ENCODE results near the gene KLK4.
"Not testable (repeated sequence)": the region's sequence is repeated elsewhere in the genome, so short reads cannot be mapped to it uniquely, and the experiment has no call there.

KLK4 gene

GRCh38 chr19:50912727-50913716 is 1.8 kb upstream of the KLK4 start:
- DNase-seq = no peak

GRCh38 chr19:50912102-50912599 is 956 bp upstream of the KLK4 start:
- no peak for DNase-seq

DNA sequence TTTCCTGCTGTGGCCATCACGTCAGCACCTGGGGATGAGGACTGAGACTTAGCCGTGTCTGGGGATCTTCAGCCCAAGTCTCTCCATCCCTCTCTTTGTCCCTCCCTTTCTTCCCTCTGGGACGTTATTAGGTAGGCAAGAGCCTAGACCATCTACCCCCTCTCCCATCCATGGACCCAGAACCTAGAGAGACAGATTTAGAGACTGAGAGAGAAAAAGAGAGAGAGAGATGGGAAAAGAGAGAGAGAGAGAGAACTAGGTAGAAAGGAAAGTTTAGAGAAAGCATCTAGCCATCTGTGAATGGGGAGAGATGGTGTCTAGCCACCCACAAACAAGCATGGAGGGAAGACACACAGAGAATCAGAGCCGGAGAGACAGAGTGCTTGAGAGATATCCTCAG is 473 bp downstream of the KLK4 start:
- DNase-seq = no peak

- DNase-seq = no peak
Measured at GRCh38 chr19:50909240-50910070, 1.7 kb downstream of the KLK4 start.

DNA sequence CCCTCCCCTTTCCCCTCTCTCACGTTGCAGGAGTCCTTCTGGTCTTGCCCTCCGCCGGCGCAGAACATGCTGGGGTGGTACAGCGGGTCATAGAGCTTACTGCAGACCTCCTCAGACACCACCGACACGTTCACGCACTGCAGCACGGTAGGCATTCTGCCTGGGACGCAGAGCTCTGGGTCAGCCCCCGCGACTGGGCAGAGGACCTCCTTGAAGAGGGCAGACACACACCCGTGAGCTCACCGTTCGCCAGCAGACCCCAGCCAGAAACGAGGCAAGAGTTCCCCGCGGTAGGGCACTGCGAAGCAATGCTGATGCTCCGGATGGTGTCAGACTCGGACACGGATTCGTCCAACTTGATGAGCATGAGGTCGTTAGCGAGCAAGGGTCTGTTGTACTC is 2.9 kb downstream of the KLK4 start:
- DNase-seq = no peak

- DNase-seq = no peak
Measured at GRCh38 chr19:50906217-50906616, 5.0 kb downstream of the KLK4 start.

DNA sequence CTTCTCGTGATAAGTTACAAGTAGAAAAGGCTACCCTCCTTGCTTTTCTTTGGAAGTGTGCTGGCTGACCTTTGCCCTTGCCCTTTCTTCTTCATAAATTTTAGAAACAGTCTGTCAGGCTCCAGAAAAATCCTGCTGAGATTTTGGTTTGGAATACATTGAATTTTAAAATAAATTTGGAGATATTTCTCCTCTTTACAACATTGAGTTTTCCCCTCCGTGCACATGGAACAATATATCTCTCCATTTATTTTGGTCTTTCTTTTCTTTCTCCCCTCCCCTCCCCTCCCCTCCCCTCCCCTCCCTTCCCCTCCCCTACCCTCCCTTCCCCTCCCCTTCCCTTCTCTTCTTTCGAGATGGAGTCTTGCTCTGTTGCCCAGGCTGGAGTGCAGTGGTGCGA is 8.6 kb downstream of the KLK4 start:
- DNase-seq = no peak

DNA sequence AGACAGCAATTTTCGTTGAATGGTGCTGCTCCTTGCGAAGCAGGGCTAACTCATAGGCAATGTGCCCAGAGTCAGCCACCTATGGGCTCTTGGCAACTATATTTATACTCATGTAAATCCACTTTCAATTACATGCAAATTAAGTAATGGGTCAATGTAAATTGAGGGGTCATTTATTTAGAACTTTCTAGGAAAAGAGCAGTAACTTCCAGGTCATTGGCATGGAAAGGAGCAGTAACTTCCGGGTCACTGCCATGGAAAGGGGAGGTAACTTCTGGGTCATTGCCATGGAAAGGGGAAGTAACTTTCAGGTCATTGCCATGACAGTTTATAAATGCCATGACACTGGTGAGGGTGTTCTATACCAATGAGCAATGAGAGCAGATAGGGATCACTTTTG is 11.6 kb downstream of the KLK4 start:
- no peak for DNase-seq

- no peak for DNase-seq
Measured at GRCh38 chr19:50898018-50898417, 13.2 kb downstream of the KLK4 start.

- DNase-seq = no peak
Measured at GRCh38 chr19:50897612-50898011, 13.6 kb downstream of the KLK4 start.

DNA sequence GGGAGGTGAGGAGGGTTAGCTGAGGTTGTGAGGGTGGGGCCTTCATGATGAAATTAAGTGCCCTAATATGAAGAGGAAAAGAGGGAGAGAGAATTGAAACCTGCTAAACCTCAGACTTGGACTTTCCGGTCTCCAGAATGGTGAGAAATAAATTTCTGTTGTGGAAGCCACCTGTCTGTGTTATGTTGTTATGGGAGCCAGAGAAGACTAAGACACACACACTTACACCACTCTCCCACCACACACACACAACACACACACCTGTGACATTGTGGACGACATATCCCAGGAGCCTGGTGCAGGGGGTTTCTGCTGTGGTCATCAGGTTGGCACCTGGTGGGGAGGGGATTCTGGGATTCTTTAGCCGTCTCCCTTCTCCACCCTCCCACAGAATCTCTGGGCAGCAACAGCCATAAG is 14.0 kb downstream of the KLK4 start:
- no peak for DNase-seq

DNA sequence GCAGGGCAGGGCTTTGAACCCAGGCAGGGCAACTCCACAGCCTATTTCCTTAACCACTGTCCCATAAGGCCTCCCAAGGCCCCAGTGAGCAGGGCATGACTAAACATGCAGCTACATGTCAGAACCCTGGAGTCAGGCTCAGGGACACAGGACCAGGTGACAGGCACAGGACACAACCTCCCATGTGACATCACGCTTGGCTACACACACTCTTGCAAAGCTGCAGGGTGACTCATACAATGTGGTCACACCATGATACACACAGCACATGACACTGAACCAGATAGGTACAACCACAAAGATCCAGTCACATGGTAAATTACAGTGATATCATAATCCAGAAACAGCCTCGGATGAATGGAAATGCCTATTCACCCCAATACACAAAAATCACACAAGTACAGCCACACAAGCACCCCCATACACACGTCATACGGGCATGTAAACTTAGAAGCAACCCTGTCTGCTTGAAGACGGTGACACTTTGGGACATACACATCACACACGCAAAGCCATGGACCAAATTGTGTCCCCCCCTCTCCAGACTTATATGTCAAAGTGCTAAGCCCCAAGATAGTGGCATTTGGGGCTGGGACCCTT is 14.5 kb downstream of the KLK4 start:
- DNase-seq = no peak

- not testable (repeated sequence) for DNase-seq
Measured at GRCh38 chr19:50896089-50896590, 15.1 kb downstream of the KLK4 start.

DNA sequence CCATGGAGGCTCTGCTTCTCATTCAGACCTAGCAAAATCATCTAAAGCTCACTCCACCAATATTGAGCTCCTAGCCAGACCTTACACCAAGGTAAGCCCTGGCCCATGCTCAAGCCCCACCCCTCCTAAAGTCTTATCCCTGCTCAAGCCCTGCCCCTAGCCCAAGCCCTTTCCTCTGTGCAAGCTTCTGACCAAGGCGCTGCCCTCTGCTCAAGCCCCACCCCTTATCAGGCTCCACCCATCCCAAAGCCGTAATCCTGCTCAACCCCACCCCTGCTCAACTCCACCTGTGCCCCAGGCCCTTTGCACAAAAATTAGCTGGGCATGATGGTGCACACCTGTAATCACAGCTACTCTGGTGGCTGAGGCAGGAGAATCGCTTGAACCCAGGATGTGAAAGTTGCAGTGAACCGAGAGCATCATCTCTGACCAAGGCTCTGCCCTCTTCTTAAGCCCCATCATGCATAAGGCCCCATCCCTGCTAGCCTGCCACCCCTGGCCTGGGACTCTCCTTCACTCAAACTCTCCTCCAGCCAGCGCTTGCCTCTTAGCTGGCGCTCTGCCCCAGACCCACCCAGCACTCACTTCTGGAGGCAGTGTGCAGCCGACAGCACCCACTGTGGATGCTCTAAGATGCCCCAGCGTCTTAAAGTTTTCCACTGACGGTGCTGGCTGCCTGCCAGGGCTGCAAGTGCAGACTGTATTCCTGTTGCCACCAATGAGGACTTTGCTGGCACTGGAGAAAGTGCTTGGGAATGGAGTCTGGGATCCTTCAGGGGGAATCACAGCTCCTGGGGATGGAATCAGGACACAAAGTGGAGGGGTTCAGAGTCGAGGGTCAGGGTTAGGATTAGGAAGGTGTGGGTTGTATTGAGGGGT is 16.5 kb downstream of the KLK4 start:
- DNase-seq = no peak

DNA sequence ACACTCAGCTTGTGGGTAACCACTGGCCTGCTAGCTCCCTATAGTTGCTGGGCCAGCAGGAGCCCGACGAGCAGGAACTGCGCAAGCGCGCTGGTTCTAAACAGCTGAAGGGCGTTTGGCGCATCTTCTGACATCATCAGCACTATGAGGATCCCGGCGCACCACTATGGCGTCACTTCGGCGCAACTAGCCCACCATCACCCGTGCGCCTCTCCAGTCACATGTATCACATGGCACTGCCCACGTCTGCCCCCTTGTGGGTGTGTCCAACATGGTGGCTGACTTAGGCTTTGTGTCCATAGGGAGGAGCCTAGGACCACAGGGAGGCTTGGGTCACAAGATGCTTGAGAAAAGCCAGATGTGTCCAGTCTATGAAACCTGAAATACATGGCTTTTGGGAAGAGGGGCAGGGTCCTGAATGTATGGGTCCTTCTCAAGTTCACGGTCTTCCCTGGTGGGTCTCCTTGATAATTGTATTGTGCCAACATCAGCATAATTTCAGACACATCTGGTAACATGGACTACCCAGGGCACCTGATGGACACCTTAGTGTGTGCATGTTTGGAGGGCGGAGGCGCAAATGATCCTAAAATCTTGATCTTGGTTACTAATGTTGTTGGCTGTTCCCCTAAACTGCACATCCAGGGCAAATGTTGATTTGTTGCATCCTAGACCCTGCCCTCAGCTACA is 18.0 kb downstream of the KLK4 start:
- no peak for DNase-seq

GRCh38 chr19:50891253-50891625 is 20.0 kb downstream of the KLK4 start:
- no peak for DNase-seq

DNA sequence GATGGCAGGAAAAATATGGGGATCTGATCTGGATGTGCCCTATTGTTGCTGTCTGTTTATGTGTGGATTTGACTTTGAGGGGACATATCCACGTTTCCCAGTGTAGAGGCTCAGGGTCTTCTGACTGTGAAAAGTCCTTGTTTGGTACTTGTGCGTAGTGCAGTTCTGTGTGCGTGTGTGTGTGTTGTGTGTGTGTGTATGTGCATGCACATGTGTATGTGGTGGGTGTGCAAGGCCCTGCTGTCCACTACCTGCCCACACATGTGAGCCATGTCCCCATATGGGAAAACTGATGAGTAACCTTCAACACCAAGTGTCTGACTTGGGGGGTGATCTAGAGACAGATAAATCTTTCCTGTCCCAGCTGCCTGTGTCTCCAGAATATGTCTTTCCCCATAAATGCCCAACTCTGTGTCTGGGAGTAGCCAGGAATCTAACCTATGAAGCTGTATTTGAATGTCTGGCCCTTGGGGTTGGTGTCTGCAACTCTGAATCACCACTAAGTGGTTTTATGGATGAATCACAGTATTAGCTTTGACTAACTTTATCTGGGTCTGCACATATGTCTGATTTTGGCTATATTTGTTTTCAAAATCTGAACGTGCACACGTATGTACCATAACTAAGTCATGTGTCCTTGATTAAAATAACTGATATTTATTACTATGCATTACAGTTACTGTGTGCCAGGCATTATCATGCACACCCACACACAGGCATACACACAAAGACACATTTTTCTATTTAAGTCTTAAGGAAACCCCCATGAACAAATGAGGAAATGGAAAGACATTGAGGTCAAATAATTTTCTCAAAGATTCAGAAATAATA is 20.6 kb downstream of the KLK4 start:
- DNase-seq = no peak

- no peak for DNase-seq
Measured at GRCh38 chr19:50889638-50890037, 21.6 kb downstream of the KLK4 start.

GRCh38 chr19:50882188-50882587 is 29.0 kb downstream of the KLK4 start:
- no peak for DNase-seq

DNA sequence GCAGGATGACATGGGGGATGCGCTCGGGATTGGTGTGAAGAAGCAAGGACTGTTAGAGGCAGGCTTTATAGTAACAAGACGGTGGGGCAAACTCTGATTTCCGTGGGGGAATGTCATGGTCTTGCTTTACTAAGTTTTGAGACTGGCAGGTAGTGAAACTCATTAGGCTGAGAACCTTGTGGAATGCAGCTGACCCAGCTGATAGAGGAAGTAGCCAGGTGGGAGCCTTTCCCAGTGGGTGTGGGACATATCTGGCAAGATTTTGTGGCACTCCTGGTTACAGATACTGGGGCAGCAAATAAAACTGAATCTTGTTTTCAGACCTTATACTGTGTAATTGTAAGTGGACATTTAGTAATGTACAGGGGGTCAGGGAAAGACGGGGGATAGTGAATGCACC is 31.0 kb downstream of the KLK4 start:
- no peak for DNase-seq

DNA sequence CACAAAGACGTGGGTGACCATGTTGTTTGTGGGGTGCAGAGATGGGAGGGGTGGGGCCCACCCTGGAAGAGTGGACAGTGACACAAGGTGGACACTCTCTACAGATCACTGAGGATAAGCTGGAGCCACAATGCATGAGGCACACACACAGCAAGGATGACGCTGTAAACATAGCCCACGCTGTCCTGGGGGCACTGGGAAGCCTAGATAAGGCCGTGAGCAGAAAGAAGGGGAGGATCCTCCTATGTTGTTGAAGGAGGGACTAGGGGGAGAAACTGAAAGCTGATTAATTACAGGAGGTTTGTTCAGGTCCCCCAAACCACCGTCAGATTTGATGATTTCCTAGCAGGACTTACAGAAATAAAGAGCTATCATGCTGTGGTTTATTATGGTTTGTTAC is 32.3 kb downstream of the KLK4 start:
- DNase-seq = no peak

Measured in activated CD4-positive, alpha-beta T cell treated with anti-CD3 and anti-CD28 coated beads for 1 hour (primary cell).